Fibroblast of skin of right quadriceps (primary cell): ENCODE data around the gene VENTX.

Experiments used
- DNase-seq: peaks from one replicate; pipeline ENCODE4 v3.0.0-alpha.2; 2013

Gene VENTX

GRCh38 chr10:133238466-133238804 is 780 bp downstream of the VENTX start:
- no peak for DNase-seq

DNA sequence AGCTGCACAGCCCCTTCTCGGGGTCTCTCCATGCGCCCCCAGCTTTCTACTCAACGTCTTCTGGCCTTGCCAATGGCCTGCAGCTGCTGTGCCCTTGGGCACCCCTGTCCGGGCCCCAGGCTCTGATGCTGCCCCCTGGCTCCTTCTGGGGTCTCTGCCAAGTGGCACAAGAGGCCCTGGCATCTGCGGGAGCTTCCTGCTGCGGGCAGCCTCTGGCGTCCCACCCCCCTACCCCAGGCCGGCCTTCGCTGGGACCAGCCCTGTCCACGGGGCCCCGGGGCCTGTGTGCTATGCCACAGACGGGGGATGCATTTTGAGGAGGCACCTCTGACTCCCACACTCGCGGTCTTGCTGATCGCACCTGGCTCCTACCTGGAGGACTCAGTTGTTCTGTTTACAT is 2.3 kb downstream of the VENTX start:
- no peak for DNase-seq

DNA sequence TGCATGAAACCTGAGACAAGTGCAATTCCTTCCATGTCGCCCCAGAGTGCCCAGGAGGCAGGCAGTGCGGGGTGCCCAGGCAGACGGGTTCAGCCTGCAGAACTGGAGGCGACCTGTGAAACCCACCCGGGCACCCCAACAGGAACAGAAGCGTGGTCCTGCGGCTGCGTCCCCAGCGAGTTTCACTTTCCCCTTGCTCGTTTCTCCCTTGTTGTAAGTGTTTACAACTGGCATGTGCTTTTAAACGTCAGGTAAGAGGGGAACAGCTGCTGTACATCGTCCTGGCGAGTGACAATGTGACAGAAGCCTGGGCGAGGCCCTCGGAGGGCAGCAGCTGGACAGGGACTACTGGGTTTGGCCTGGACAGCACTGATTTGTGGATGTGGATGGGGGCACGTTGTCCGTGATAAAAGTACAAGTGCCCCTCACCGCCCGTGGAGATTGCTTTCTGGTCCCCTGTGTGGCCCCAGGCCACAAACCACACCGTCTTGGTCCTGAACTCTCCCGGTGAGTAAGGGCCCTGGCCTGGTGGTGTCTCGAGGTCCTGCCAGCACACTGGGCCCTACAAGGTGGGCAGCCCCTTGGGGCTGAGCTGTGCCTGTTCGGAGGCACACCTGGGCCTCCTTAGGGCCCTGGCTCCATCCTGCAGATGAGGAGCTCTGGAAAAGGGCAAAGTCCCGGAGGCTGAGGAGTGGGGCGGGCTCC is 4.0 kb downstream of the VENTX start:
- no peak for DNase-seq

GRCh38 chr10:133242611-133243356 is 5.1 kb downstream of the VENTX start:
- DNase-seq = no peak

DNA sequence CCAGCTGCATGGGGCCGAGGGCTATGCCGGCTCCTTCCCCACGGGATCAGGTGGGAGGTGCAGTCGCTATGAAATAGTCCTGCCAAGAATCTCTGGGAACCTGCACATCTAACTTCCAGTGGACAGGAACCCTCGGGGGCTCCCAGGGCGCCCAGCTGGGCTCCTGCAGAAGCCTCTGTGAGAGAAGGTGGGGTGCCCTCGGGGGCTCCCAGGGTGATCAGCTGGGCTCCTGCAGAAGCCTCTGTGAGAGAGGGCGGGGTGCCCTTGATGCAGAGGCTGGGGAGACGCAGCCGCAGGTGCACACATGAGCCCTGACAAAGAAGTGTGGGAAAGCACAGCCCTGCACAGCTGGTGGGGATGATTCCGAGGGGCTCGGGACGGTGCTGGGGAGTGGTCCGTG is 5.9 kb downstream of the VENTX start:
- no peak for DNase-seq

DNA sequence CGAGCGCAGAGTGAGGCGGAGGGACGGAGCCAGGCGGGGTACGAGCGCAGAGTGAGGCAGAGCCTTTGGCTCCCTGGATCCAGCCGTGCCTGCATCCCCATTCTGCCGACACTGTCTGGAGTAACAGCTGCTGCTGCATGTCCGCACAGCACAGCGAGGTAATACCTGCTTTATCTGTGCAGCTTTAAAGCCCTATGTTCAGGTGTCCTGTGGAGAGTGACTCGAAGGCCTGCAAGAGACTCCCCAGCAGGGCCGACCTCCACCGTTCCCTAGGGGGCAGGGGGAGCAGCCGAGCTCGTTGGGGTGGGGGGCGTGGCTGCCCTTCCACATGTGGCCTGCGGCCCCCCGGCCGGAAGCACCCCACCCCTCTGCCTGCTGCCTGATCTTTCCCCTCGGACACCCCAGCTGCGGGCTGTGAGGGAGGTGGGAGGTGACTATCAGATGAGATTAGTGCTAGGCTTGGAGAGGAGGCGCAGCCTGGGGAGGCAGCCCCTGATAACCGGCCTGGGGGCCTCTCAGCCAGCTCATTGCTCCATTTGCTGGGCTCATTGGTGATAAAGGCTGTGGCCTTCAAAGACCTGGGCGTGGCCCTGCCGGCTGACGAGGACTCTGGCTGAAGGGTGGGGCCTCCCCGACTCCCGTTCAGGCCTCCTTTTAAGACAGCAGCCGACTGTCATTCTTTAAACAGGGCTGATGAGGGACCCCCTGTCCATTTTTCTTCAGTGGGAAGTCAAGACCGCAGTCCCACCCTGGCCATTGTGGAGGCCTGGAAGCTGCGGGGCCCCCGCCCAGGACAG is 8.0 kb downstream of the VENTX start:
- no peak for DNase-seq

GRCh38 chr10:133246236-133246626 is 8.6 kb downstream of the VENTX start:
- DNase-seq = no peak

GRCh38 chr10:133247681-133248333 is 10.2 kb downstream of the VENTX start:
- no peak for DNase-seq

DNA sequence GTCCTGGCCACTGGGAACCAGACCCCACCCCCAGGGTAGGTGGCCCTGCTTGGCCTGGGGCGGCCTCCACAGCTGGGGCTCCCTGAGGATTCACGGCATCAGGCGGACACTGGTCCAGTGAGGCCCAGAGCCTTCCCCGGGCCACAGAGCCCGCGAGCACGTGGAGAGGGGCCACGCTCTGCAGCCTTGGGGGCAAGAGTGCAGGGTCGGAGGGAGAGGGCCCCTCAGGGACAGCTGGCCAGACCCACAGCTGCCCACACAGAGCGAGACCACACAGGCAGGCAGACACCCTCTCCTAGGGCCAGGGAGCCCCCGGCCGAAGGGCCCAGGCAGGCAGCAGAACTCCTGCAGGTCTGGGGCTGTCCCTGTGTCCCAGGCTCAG is 10.7 kb downstream of the VENTX start:
- DNase-seq = no peak

GRCh38 chr10:133249094-133249780 is 11.6 kb downstream of the VENTX start:
- no peak for DNase-seq

DNA sequence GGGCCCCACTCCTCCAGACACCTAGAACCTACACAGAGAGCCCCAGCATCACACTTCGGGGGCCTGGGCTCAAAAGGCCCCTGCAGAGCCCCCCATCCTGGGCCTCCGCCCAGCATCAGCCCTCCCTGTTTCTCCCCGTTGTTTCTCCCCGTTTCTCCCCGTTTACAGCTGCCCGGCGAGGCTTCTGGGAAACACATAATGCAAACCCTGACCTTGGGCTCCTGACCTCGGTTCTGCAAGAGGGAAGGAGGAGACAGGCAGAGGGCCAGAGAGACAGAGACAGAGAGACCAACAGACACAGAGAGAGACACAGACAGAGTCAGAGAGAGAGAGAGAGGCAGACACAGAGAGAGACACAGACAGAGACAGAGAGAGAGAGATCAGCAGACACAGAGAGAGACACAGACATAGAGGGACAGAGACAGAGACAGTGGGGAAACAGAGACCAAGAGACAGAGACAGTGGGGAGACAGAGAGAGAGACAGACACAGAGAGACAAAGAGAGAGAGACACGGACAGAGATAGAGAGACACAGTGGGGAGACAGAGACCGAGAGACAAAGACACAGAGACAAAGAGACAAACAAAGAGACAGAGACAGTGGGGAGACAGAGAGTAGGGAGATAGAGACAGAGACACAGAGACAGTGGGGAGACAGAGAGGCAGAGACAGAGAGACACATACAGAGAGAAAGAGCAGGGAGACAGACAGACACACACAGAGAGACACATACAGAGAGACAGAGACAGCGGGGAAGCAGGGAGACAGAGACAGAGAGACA is 12.5 kb downstream of the VENTX start:
- DNase-seq = no peak

GRCh38 chr10:133251388-133252222 is 13.9 kb downstream of the VENTX start:
- no peak for DNase-seq

DNA sequence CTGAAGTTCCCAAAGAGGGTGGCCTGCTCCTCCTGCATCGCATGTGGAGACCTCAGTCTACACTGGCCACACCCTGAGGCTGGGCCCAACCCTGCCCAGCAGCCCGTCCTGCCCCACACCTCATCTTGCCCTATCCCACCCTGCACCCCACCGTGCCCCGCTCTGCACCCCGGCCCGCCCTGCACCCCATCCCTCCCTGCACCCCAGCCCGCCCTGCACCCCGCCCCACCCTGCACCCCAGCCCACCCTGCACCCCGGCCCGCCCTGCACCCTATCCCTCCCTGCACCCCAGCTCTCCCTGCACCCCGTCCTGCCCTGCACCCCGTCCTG is 14.5 kb downstream of the VENTX start:
- DNase-seq = no peak

DNA sequence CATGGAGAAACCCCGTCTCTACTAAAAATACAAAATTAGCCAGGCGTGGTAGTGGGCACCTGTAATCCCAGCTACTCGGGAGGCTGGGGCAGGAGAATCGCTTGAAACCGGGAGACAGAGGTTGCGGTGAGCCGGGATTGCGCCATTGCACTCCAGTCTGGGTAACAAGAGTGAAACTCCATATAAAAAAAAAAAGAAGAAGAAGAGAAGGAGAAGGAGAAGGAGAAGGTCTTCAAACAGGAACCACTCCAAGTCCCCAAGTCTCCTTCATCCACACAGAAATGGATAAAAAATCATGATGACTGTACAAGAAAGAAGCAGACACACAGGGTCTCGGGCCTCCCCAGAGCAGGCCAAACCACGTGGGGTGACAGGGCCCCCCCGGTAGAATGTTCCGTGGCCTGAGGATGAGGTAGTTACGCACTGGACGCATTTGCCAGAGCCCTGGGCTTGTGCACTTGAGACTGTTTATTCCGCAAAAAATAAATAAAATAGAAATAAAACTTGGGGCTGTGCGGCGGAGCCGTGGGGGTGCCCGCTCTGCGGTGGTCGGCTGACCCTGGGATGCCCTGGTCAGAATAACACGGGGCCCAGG is 15.8 kb downstream of the VENTX start:
- DNase-seq = no peak

- DNase-seq = no peak
These were observed 16.9 kb downstream of the VENTX start for GRCh38 chr10:133254421-133255120.

GRCh38 chr10:133255323-133255722 is 17.7 kb downstream of the VENTX start:
- no peak for DNase-seq

DNA sequence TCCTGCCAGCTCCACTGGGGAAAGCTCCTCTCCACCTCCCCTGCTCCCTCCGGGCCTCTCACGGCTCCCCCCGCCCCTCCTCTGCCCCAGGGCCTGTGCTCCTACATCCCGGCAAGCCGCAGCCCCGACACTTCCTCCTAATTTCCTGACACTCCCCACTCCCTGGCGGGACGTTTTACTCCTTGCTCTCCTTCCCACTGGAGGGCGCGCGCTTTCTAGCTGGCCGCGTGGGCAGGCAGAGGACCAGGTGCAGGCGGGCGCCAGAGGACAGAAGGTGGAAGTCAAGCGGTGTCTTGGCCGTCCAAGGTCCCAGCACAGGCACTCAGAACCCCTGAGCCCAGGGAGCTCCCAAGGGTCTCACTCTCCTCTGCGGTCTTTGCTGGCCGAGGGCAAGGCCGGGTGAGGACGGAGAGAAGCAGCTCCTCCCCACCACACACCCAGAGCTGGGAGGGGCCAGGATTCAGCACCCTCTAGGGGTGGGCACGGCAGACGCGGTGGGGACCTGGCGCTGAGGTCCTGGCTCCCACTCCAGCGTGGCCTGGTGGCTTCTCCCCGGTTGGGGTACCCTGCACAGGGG is 19.9 kb downstream of the VENTX start:
- DNase-seq = peak; percentile 15

DNA sequence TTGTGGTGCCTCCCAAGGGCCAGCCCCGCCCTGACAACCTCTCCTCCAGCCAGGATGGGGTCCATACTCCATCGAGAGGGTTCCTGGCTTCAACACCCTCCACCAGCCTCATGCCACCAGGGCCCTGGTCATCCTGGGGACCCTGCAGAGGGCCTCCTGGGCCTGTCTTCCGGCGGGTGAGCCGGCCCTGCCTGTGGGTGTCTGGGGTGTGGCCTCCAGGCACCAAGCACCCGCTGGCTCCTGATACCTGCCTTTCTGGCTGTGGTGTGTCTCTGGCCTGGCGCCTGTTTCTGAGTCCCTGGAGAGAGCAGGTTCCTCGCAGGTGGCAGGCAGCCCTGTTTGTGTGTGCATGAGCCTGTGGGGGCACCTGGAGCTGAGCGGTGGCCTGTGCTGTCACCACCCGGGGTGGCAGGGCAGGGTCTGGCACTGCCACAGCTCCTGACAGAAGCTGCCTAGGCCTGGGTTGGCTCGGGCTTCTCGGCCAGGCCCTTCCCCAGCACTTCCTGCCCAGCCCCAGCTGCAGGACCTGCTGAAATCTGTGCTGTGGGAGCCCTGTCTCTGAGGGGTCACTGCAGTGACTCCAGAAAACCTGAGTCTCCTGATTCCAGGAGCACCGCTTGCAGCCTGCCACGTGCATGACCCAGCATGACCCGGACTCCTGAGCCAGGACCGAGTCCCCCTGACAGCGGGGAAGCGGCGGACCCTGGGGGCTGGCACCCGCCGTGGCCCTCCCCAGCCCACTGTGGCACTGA is 20.6 kb downstream of the VENTX start:
- no peak for DNase-seq
